NK-92 (cell line): ENCODE data around the gene MIPOL1.
"Not testable (repeated sequence)": the region's sequence is repeated elsewhere in the genome, so short reads cannot be mapped to it uniquely, and the experiment has no call there.

ENCODE experiments used
- DNase-seq: peaks from one replicate; lab custom pipeline; 2025; ENCODE audit not compliant: unreplicated experiment; lab: John Stamatoyannopoulos, UW

Gene MIPOL1

GRCh38 chr14:37384870-37385596, 187.3 kb downstream of the MIPOL1 start:
- no peak for DNase-seq

- not testable (repeated sequence) for DNase-seq
Measured at GRCh38 chr14:37397157-37397940, 199.6 kb downstream of the MIPOL1 start.

GRCh38 chr14:37397941-37398215, 200.1 kb downstream of the MIPOL1 start:
- DNase-seq: no peak

GRCh38 chr14:37399517-37399916, 201.8 kb downstream of the MIPOL1 start:
- DNase-seq: no peak

GRCh38 chr14:37401093-37401492, 203.4 kb downstream of the MIPOL1 start:
- no peak for DNase-seq

- DNase-seq: no peak
Measured at GRCh38 chr14:37403626-37404025, 205.9 kb downstream of the MIPOL1 start.

GRCh38 chr14:37406095-37406494, 208.4 kb downstream of the MIPOL1 start:
- no peak for DNase-seq

GRCh38 chr14:37411079-37411735, 213.5 kb downstream of the MIPOL1 start:
- DNase-seq: no peak

GRCh38 chr14:37413050-37413449, 215.3 kb downstream of the MIPOL1 start:
- DNase-seq: no peak

- DNase-seq: no peak
Measured at GRCh38 chr14:37413504-37414003, 215.8 kb downstream of the MIPOL1 start.

GRCh38 chr14:37416264-37416663, 218.5 kb downstream of the MIPOL1 start:
- DNase-seq: no peak

- DNase-seq: no peak
Measured at GRCh38 chr14:37417151-37417550, 219.4 kb downstream of the MIPOL1 start.

- no peak for DNase-seq
Measured at GRCh38 chr14:37417833-37418232, 220.1 kb downstream of the MIPOL1 start.

- no peak for DNase-seq
Measured at GRCh38 chr14:37420622-37421021, 222.9 kb downstream of the MIPOL1 start.

- DNase-seq: no peak
Measured at GRCh38 chr14:37422319-37422718, 224.6 kb downstream of the MIPOL1 start.

GRCh38 chr14:37422748-37423147, 225.0 kb downstream of the MIPOL1 start:
- DNase-seq: no peak

GRCh38 chr14:37428954-37429353, 231.2 kb downstream of the MIPOL1 start:
- DNase-seq: no peak

- DNase-seq: no peak
Measured at GRCh38 chr14:37429618-37430017, 231.9 kb downstream of the MIPOL1 start.

GRCh38 chr14:37434867-37435266, 237.1 kb downstream of the MIPOL1 start:
- DNase-seq: no peak

GRCh38 chr14:37436519-37436918, 238.8 kb downstream of the MIPOL1 start:
- DNase-seq: no peak

- no peak for DNase-seq
Measured at GRCh38 chr14:37437490-37437889, 239.8 kb downstream of the MIPOL1 start.

- no peak for DNase-seq
Measured at GRCh38 chr14:37438444-37438843, 240.7 kb downstream of the MIPOL1 start.
